GM21737 (cell line): Measurements from ENCODE around the gene TPP2.

Experiments
- ATAC-seq: cut with Tn5 transposase; IDR thresholded peaks from one replicate; pipeline ENCODE4 v1.9.1; 2021; ENCODE audit warnings: mild to moderate bottlenecking, moderate library complexity; ENCODE audit not compliant: unreplicated experiment

Gene TPP2

GRCh38 chr13:102721800-102722231, 125.0 kb downstream of the TPP2 start:
- no peak for ATAC-seq

GRCh38 chr13:102724923-102725322, 128.1 kb downstream of the TPP2 start:
- no peak for ATAC-seq

DNA sequence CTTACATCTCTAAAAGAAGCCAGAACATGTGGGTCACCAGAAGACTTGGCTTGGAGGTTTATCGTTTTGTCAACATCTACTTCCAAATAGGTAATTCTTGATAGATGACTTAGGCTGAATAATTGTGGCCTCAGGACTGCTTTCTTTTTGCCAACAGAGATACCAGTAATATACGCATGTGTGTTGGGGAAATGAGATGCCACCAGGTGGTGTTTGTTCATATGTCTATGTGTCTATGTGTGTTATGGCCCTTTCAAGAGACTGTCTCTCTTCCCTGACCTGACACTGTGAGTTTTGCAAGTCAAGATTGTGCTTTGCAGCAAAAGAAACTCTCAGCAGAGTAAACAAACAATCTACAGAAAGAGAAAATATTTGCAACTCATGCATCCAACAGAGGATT, 129.6 kb downstream of the TPP2 start:
- no peak for ATAC-seq
